ENCODE measurements around the gene CECR2. TPM values are rescaled to one million over a fixed set of nuclear protein-coding genes. Genes with fewer than 3 reads are reported as not detected.

CECR2 gene
- total RNA-seq, 1 donor, result not detected

DNA sequence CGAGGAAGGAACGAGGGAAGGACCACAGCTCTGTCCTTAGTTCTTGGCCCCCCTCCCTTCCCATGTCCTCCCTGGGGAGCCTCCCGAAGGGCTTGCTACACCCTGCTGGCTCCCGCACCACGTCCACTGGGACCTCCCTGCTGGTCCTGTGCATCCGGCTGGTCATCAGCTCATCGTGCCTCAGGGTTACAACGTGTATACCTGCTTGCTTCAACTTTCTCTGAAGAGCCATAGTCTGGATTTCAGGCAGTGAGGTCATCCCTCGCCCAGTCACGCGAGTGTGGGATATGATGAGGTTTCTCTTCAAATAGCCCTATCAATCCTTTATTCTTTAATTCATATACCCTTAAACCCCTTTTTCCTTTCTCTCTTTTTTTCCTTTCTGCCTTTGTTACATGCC, 21.5 kb upstream of the CECR2 start:
- no peak for DNase-seq (ENCODE audit: low read depth)
- TF ChIP-seq, protein P1, sequence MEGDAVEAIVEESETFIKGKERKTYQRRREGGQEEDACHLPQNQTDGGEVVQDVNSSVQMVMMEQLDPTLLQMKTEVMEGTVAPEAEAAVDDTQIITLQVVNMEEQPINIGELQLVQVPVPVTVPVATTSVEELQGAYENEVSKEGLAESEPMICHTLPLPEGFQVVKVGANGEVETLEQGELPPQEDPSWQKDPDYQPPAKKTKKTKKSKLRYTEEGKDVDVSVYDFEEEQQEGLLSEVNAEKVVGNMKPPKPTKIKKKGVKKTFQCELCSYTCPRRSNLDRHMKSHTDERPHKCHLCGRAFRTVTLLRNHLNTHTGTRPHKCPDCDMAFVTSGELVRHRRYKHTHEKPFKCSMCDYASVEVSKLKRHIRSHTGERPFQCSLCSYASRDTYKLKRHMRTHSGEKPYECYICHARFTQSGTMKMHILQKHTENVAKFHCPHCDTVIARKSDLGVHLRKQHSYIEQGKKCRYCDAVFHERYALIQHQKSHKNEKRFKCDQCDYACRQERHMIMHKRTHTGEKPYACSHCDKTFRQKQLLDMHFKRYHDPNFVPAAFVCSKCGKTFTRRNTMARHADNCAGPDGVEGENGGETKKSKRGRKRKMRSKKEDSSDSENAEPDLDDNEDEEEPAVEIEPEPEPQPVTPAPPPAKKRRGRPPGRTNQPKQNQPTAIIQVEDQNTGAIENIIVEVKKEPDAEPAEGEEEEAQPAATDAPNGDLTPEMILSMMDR (IDR thresholded peaks at IDR 0.05; ENCODE audit: insufficient read depth, low read depth, low read length), result no peak
- no peak overlapping the region for H3K4me3 ChIP-seq (ENCODE audit: low read depth, low read length)

DNA sequence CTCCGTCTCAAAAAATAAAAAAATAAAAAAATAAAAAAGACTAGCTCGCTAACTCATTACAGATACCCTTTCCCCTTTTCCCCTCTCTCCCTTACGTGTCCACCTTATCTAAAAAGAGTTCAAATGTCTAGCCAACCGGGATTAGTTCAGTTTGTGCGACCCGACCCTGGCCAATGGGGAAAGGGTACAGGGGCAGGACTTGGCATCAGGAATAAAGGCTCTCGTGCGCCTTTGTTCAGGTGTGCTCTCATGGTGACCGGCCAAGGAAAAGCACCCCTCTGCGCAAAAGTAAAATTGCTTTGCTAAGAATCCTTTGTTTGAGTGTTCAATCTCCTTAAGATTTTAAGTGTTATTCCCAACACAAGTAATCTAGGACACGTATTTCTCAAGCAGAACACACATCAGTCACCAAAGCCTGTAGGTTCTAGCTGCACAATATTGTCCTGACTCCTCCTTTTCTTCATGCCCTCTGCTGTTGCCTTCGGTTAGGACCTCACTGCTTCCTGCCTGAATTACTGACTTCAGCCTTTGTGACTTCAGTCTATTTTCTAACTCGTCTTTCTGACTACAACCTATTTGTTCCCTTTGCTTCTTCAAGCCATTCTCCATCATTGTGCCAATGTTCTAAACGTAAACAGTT, 20.7 kb upstream of the CECR2 start:
- TF ChIP-seq, protein P1 (IDR thresholded peaks at IDR 0.05; ENCODE audit: insufficient read depth, low read depth, low read length), result no peak
- H3K4me3 ChIP-seq (ENCODE audit: low read depth, low read length), result no peak overlapping the region
- DNase-seq (ENCODE audit: low read depth), result no peak

DNA sequence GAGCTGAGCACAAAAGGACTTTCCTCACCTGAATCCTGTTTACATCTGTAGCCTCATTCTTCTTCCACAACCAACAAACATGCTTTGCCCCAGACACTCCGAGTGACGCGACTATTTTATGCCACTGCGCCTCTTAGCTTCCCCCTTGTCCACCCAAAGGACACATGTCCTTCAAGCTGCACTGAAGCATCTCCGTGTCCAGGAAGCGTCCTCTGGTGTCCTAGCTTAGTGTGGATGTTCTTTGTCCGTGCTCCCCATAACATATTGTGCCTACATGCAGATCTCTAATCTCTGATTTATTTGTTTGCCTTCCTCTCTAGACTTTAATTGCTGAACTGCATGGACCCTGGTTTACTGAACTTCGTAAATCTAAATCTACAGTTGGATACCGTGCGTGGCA, 20.1 kb upstream of the CECR2 start:
- no peak for DNase-seq (ENCODE audit: low read depth)
- no peak overlapping the region for H3K4me3 ChIP-seq (ENCODE audit: low read depth, low read length)
- TF ChIP-seq, protein P1 (IDR thresholded peaks at IDR 0.05; ENCODE audit: insufficient read depth, low read depth, low read length), result no peak

DNA sequence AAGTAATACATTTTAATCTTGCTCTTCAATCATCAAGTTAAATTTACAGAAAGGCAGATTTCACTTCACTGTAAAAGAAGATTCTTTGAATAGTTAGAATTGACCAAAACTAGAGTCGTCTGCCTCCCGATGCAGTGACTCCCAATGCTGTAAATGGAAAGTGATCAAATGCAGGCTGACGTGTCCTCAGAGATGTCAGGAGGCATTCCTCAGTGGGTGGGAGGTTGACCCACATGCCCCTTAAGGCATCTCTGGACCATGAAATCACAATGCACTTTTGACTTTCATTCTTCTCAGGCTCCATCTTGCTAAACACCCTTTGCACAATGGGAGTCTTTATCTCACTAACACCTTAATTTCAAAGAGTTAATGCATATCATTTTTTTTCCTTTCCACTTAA, 19.0 kb upstream of the CECR2 start:
- DNase-seq (ENCODE audit: low read depth), result no peak

DNA sequence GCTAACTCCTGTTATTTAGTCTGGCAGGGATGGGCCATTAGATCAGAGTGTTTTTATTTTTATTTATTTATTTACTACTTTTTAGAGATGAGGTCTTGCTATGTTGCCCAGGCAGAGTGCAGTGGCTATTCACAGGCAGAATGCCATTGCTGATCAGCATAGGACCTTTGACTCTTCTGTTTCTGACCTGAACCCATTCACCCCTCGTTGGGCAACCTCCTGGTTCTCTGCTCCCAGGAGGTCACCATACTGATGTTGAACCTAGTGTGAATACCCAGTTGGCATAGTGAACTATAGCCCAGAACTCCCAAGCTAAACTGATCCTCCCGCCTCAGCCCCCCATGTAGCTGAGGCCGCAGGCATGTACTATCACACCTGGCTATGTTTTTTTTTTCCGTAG, 16.5 kb upstream of the CECR2 start:
- TF ChIP-seq, protein P1 (IDR thresholded peaks at IDR 0.05; ENCODE audit: insufficient read depth, low read depth, low read length), result no peak
- H3K4me3 ChIP-seq (ENCODE audit: low read depth, low read length), result no peak overlapping the region
- DNase-seq (ENCODE audit: low read depth), result no peak

More for the DNA sequence above, 19.0 kb upstream of the CECR2 start:
- H3K4me3 ChIP-seq (ENCODE audit: low read depth, low read length), result no peak overlapping the region
- TF ChIP-seq, protein P1 (IDR thresholded peaks at IDR 0.05; ENCODE audit: insufficient read depth, low read depth, low read length), result no peak

DNA sequence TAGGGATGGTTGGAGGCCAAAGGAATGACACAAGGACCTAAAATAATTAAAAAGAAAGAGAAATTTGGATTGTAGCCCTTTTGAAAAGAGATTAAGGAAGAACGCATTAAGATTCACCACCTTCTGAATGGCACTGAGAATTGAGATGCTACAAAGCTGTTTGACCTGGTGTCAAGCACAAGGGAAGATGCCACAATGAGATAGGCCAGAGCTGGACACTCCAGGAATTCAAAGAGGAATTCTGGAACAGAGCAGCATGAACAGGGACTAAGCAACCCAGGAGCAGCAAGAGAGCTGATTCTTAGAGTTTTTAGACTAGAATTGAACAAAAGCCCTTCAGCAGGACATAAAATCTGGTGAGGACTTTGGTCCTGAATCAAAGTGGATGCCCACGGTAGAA, 11.6 kb upstream of the CECR2 start:
- DNase-seq (ENCODE audit: low read depth), result no peak
- TF ChIP-seq, protein P1 (IDR thresholded peaks at IDR 0.05; ENCODE audit: insufficient read depth, low read depth, low read length), result no peak
- H3K4me3 ChIP-seq (ENCODE audit: low read depth, low read length), result no peak overlapping the region

DNA sequence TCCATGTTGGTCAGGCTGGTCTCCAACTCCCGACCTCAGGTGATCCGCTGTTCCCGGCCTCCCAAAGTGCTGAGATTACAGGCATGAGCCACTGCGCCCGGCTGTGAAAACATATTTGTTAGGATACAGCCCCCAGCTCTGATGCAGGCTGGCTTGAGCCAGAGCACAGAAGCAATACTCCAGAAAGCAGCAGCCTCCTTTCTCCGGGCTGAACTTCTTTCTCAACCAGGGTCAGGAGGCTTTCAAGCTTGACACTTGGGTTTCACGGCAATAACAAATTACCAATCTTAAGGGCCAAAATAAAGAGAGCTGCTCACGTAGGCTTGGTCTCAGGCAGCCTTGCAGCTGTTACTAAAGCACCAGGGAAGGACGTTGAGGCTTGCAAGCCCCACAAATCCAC, 10.8 kb upstream of the CECR2 start:
- no peak for DNase-seq (ENCODE audit: low read depth)
- TF ChIP-seq, protein P1 (IDR thresholded peaks at IDR 0.05; ENCODE audit: insufficient read depth, low read depth, low read length), result no peak
- no peak overlapping the region for H3K4me3 ChIP-seq (ENCODE audit: low read depth, low read length)
